Activated CD8-positive, alpha-beta memory T cell treated with anti-CD3 and anti-CD28 coated beads for 36 hours (primary cell): ENCODE measurements around the gene OR52K1. TPM values are rescaled to one million over a fixed set of nuclear protein-coding genes. Genes with fewer than 3 reads are reported as not detected.

Experiments used
- total RNA-seq, 2 experiments: library from RNA; stranded (reverse); gene quantifications; one replicate each; pipeline ENCODE4 v1.2.3, GENCODE V29; 2021

OR52K1 gene
- total RNA-seq, 2 experiments from 2014 or later, result not detected

Other genes starting within 250 kb of the OR52K1 start
- not detected for gene OR52B4, start 114.3 kb upstream of the OR52K1 start, total RNA-seq
- gene TRIM21, start 88.9 kb upstream of the OR52K1 start, total RNA-seq, result 10 to 100 TPM; 20.9 to 22.6 TPM
- not detected for gene OR52K2, start 33.4 kb upstream of the OR52K1 start, total RNA-seq
- not detected for gene OR52M1, start 62.5 kb downstream of the OR52K1 start, total RNA-seq
- not detected for gene OR52I2, start 99.1 kb downstream of the OR52K1 start, total RNA-seq
- gene OR52I1, start 111.4 kb downstream of the OR52K1 start, total RNA-seq, result not detected
- 10 to 100 TPM in 1 of 2 experiments, 1 to 10 TPM in 1; 9.8 to 10.2 TPM for gene TRIM68, start 125.6 kb downstream of the OR52K1 start, total RNA-seq
- gene OR51D1, start 154.8 kb downstream of the OR52K1 start, total RNA-seq, result not detected
- not detected for gene OR51E1, start 161.3 kb downstream of the OR52K1 start, total RNA-seq
- gene OR51E2, start 215.2 kb downstream of the OR52K1 start, total RNA-seq, result not detected
- gene MMP26, start 222.1 kb downstream of the OR52K1 start, total RNA-seq, result not detected